Neural cell (in vitro differentiated cells): ENCODE data around the gene TMEM135.

Source experiments
- CTCF ChIP-seq: fragments of 450-650 bp; IDR thresholded peaks from 2 replicates; pipeline ENCODE4 v1.5.1; 2014; ENCODE audit warnings: antibody characterized with exemption, mild to moderate bottlenecking, moderate library complexity; ENCODE audit not compliant: poor library complexity, severe bottlenecking
- EP300 ChIP-seq: fragments of 450-650 bp; conservative IDR thresholded peaks from 2 replicates; pipeline ENCODE4 v1.6.1; 2014; ENCODE audit warnings: antibody characterized with exemption, mild to moderate bottlenecking, moderate library complexity; ENCODE audit not compliant: poor library complexity, severe bottlenecking
- EZH2 ChIP-seq: fragments of 200-600, 300-800 bp; shearing (Covaris generic), sonication (generic); IDR thresholded peaks from 2 replicates; pipeline ENCODE4 v1.6.1; 2014; ENCODE audit warnings: antibody characterized with exemption, low read length, borderline replicate concordance, mild to moderate bottlenecking; ENCODE audit not compliant: insufficient read depth, poor library complexity, severe bottlenecking
- MXI1 ChIP-seq: fragments of 450-650 bp; conservative IDR thresholded peaks from 2 replicates; pipeline ENCODE4 v1.6.1; 2014; ENCODE audit warnings: antibody characterized with exemption, mild to moderate bottlenecking; ENCODE audit not compliant: poor library complexity, severe bottlenecking
- POLR2AphosphoS5 ChIP-seq: IDR thresholded peaks from 2 replicates; pipeline ENCODE4 v1.6.1; 2012
- RAD21 ChIP-seq: fragments of 450-650 bp; conservative IDR thresholded peaks from 2 replicates; pipeline ENCODE4 v1.6.1; 2014; ENCODE audit warnings: antibody characterized with exemption, mild to moderate bottlenecking, moderate library complexity
- REST ChIP-seq: IDR thresholded peaks from 2 replicates; pipeline ENCODE4 v1.6.1; 2012; ENCODE audit warnings: borderline replicate concordance
- SMC3 ChIP-seq: fragments of 450-650 bp; conservative IDR thresholded peaks from 2 replicates; pipeline ENCODE4 v1.6.1; 2014; ENCODE audit warnings: antibody characterized with exemption, mild to moderate bottlenecking, moderate library complexity; ENCODE audit not compliant: poor library complexity
- TAF1 ChIP-seq: IDR thresholded peaks from 2 replicates; pipeline ENCODE4 v1.6.1; 2012; ENCODE audit warnings: low read depth

DNA sequence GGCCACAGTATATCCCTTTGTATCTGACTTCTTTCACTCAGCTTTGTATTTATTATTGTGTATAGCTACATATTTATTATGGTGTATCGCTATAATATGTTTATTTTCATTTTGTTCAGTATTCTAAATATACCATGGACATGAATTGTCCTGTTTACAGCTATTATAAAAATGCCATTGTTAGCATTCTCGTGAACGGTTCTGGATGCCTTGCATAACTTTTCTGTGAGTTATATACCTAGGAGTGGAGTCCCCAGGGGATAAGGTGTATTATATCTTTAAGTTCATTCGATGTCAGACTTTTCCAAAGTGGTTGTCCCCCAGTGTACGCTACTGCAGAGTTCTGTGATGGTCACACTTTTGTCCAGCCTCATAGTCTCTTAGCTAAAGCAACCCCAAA is 301.7 kb downstream of the TMEM135 start:
- TF ChIP-seq RAD21 (no peak), POLR2AphosphoS5 (no peak), CTCF (no peak), EZH2 (no peak), MXI1 (no peak), EP300 (no peak), TAF1 (no peak), REST (no peak), SMC3 (no peak)
